HEK293 (cell line): Measurements from ENCODE around the gene MTPN.

Source experiments
- BCL6B ChIP-seq: fragments of 450-650 bp; formaldehyde crosslinking; IDR thresholded peaks from 2 replicates; pipeline ENCODE4 v1.5.1; 2017; ENCODE audit warnings: missing biosample characterization, missing genetic modification characterization
- CTCF ChIP-seq: fragments of 450-650 bp; formaldehyde crosslinking; IDR thresholded peaks from 2 replicates; pipeline ENCODE4 v1.5.1; 2016; ENCODE audit warnings: missing biosample characterization, missing genetic modification characterization
- REST ChIP-seq: fragments of 450-650 bp; formaldehyde crosslinking; IDR thresholded peaks from 2 replicates; pipeline ENCODE4 v1.5.1; 2016; ENCODE audit warnings: missing biosample characterization, missing genetic modification characterization
- SP3 ChIP-seq: fragments of 450-650 bp; formaldehyde crosslinking; IDR thresholded peaks from 2 replicates; pipeline ENCODE4 v1.5.1; 2016; ENCODE audit warnings: missing biosample characterization, missing genetic modification characterization
- TRIM28 ChIP-seq: IDR thresholded peaks from 2 replicates; pipeline ENCODE4 v1.6.1; 2011; ENCODE audit warnings: low read length, control low read depth, borderline replicate concordance
- YY1 ChIP-seq: fragments of 450-650 bp; formaldehyde crosslinking; IDR thresholded peaks from 2 replicates; pipeline ENCODE4 v1.5.1; 2018; ENCODE audit warnings: missing biosample characterization, missing genetic modification characterization
- ZNF202 ChIP-seq: fragments of 450-650 bp; formaldehyde crosslinking; IDR thresholded peaks from 2 replicates; pipeline ENCODE4 v1.5.1; 2016; ENCODE audit warnings: missing biosample characterization, missing genetic modification characterization, borderline replicate concordance
- ZNF248 ChIP-seq: fragments of 450-650 bp; formaldehyde crosslinking; IDR thresholded peaks from 2 replicates; pipeline ENCODE4 v1.5.1; 2017; ENCODE audit warnings: missing biosample characterization, missing genetic modification characterization
- ZNF473 ChIP-seq: fragments of 450-650 bp; formaldehyde crosslinking; IDR thresholded peaks from 2 replicates; pipeline ENCODE4 v1.5.1; 2017; ENCODE audit warnings: missing biosample characterization, missing genetic modification characterization
- ZNF639 ChIP-seq: fragments of 450-650 bp; formaldehyde crosslinking; IDR thresholded peaks from 2 replicates; pipeline ENCODE4 v1.5.1; 2016; ENCODE audit warnings: missing biosample characterization, missing genetic modification characterization
- ZNF768 ChIP-seq: fragments of 450-650 bp; formaldehyde crosslinking; IDR thresholded peaks from 2 replicates; pipeline ENCODE4 v1.5.1; 2018; ENCODE audit warnings: missing biosample characterization, mild to moderate bottlenecking, missing genetic modification characterization
- ZSCAN18 ChIP-seq: fragments of 450-650 bp; formaldehyde crosslinking; IDR thresholded peaks from 2 replicates; pipeline ENCODE4 v1.5.1; 2016; ENCODE audit warnings: missing biosample characterization, missing genetic modification characterization

- TF ChIP-seq TRIM28 = no peak
- no peak for TF ChIP-seq REST (tag by site-specific recombination)
- no peak for TF ChIP-seq BCL6B (tag by site-specific recombination)
- TF ChIP-seq ZNF248 (tag by site-specific recombination) = no peak
- no peak for TF ChIP-seq ZSCAN18
- no peak for TF ChIP-seq YY1
- TF ChIP-seq ZNF473 (tag by site-specific recombination) = no peak
- TF ChIP-seq SP3 (tag by site-specific recombination) = no peak
- no peak for TF ChIP-seq ZNF202 (tag by site-specific recombination)
- no peak for TF ChIP-seq CTCF (tag by site-specific recombination)
- TF ChIP-seq ZNF768 = peak; percentile 65; the same call in 1 of the 2 replicates
- TF ChIP-seq ZNF639 = no peak
Observed at GRCh38 chr7:136004083-136004482, 26.9 kb upstream of the MTPN start.
